DOHH2 (cell line): ENCODE results near the gene IL20.

ENCODE experiments used
- H3F3A ChIP-seq: fragments of 200-600 bp; sonication (generic), shearing (Covaris generic); 2 replicates; pipeline ENCODE4 v1.6.0; 2016; ENCODE audit warnings: antibody characterized with exemption, mild to moderate bottlenecking; ENCODE audit not compliant: control insufficient read depth, insufficient read depth
- H3K27ac ChIP-seq: fragments of 200-600 bp; sonication (generic); 2 replicates; pipeline ENCODE4 v1.5.1; 2014; ENCODE audit warnings: low read depth, mild to moderate bottlenecking, low read length, moderate library complexity
- H3K27me3 ChIP-seq: fragments of 200-600 bp; sonication (generic); 2 replicates; pipeline ENCODE4 v1.6.1; 2014; ENCODE audit warnings: mild to moderate bottlenecking, low read length, mixed read lengths; ENCODE audit not compliant: control insufficient read depth
- H3K36me3 ChIP-seq: fragments of 200-600 bp; sonication (generic); 2 replicates; pipeline ENCODE4 v1.6.1; 2014; ENCODE audit warnings: mild to moderate bottlenecking, low read length, moderate library complexity, mixed read lengths; ENCODE audit not compliant: control insufficient read depth
- H3K4me1 ChIP-seq: fragments of 200-600 bp; sonication (generic); 2 replicates; pipeline ENCODE4 v1.6.1; 2014; ENCODE audit warnings: mild to moderate bottlenecking, low read length, mixed read lengths; ENCODE audit not compliant: control insufficient read depth
- H3K4me2 ChIP-seq: fragments of 200-600 bp; sonication (generic); 2 replicates; pipeline ENCODE4 v1.6.0; 2014; ENCODE audit warnings: mild to moderate bottlenecking, low read length, moderate library complexity
- H3K4me3 ChIP-seq: fragments of 200-600 bp; sonication (generic); 2 replicates; pipeline ENCODE4 v1.5.1; 2014; ENCODE audit warnings: mild to moderate bottlenecking, low read length, mixed read lengths
- H3K79me2 ChIP-seq: fragments of 200-600 bp; sonication (generic); 2 replicates; pipeline ENCODE4 v1.6.1; 2014; ENCODE audit warnings: mild to moderate bottlenecking, low read length, mixed read lengths; ENCODE audit not compliant: control insufficient read depth
- H3K9me2 ChIP-seq: fragments of 200-600 bp; sonication (generic); replicated peaks from 2 replicates; pipeline ENCODE4 v1.6.1; 2014; ENCODE audit warnings: mild to moderate bottlenecking, low read length, mixed read lengths; ENCODE audit not compliant: control insufficient read depth
- H3K9me3 ChIP-seq: fragments of 200-600 bp; sonication (generic); 2 replicates; pipeline ENCODE4 v1.6.1; 2014; ENCODE audit warnings: antibody characterized with exemption, low read length, mixed read lengths; ENCODE audit not compliant: control insufficient read depth, insufficient read depth
- H4K20me1 ChIP-seq: fragments of 200-600 bp; sonication (generic); 2 replicates; pipeline ENCODE4 v1.6.0; 2014; ENCODE audit warnings: low read depth, mild to moderate bottlenecking, antibody characterized with exemption, low read length, moderate library complexity; ENCODE audit not compliant: control insufficient read depth, insufficient read depth
- CTCF ChIP-seq: fragments of 200-600 bp; sonication (generic); IDR thresholded peaks from one replicate; pipeline ENCODE4 v1.5.1; 2014; ENCODE audit warnings: antibody characterized with exemption, mild to moderate bottlenecking, low read depth, low read length; ENCODE audit not compliant: poor library complexity, severe bottlenecking
- EZH2phosphoT487 ChIP-seq: fragments of 200-600 bp; sonication (generic); IDR thresholded peaks from 2 replicates; pipeline ENCODE4 v1.6.1; 2017; ENCODE audit warnings: borderline replicate concordance, mild to moderate bottlenecking, antibody characterized with exemption, low read length, moderate library complexity, mixed read lengths

IL20 gene

GRCh38 chr1:206896261-206896660, 30.8 kb downstream of the IL20 start:
- Histone ChIP-seq H3K9me2 (no peaks in the 10 kb centered on the region), H3K4me3 (no peak overlapping the region), H3K36me3 (no peaks in the 10 kb centered on the region), H3K9me3 (no peaks in the 10 kb centered on the region), H3K4me1 (peaks cover under 1% of the 10 kb centered on the region), H3K79me2 (no peaks in the 10 kb centered on the region), H3F3A (no peaks in the 10 kb centered on the region), H3K27me3 (peaks cover 32% of the 10 kb centered on the region), H4K20me1 (no peaks in the 10 kb centered on the region), H3K27ac (no peak overlapping the region), H3K4me2 (no peak overlapping the region)
- no peak for TF ChIP-seq CTCF
- TF ChIP-seq EZH2phosphoT487 = no peak

- TF ChIP-seq EZH2phosphoT487 = no peak
- no peak for TF ChIP-seq CTCF
- no peaks in the 10 kb centered on the region for H3F3A ChIP-seq
- H3K27ac ChIP-seq = no peak within 1 kb of the TSS
- no peaks in the 10 kb centered on the region for H3K9me2 ChIP-seq
- H3K4me2 ChIP-seq = no peak within 1 kb of the TSS
- H3K27me3 ChIP-seq = peaks cover 31% of the 10 kb centered on the region
- H4K20me1 ChIP-seq = no peaks in the 10 kb centered on the region
- no peak within 1 kb of the TSS for H3K4me3 ChIP-seq
- H3K9me3 ChIP-seq = no peaks in the 10 kb centered on the region
- no peaks in the 10 kb centered on the region for H3K79me2 ChIP-seq
- no peaks in the 10 kb centered on the region for H3K36me3 ChIP-seq
- H3K4me1 ChIP-seq = no peaks in the 10 kb centered on the region
Observed at GRCh38 chr1:206897175-206897574, 31.8 kb downstream of the IL20 start, which contains the start of gene IL24. Gene IL24, plus strand, starts transcription at chr1:206897443. Its CDS starts 390 bp downstream, at chr1:206897833.

GRCh38 chr1:206898089-206898914, 32.9 kb downstream of the IL20 start:
- no peaks in the 10 kb centered on the region for H3F3A ChIP-seq
- no peaks in the 10 kb centered on the region for H3K4me1 ChIP-seq
- no peak overlapping the region for H3K4me2 ChIP-seq
- H4K20me1 ChIP-seq = no peaks in the 10 kb centered on the region
- H3K27ac ChIP-seq = no peak overlapping the region
- no peaks in the 10 kb centered on the region for H3K79me2 ChIP-seq
- peaks cover 24% of the 10 kb centered on the region for H3K27me3 ChIP-seq
- no peaks in the 10 kb centered on the region for H3K9me3 ChIP-seq
- TF ChIP-seq EZH2phosphoT487 (no peak), CTCF (no peak)
- H3K4me3 ChIP-seq = no peak overlapping the region
- no peaks in the 10 kb centered on the region for H3K36me3 ChIP-seq
- no peaks in the 10 kb centered on the region for H3K9me2 ChIP-seq
